Measurements from ENCODE around the gene SPAM1. TPM values are rescaled to one million over a fixed set of nuclear protein-coding genes. Genes with fewer than 3 reads are reported as not detected.

The SPAM1 gene
- total RNA-seq, 4 donors from 2014 or later = 1.1 TPM; not detected in 2

DNA sequence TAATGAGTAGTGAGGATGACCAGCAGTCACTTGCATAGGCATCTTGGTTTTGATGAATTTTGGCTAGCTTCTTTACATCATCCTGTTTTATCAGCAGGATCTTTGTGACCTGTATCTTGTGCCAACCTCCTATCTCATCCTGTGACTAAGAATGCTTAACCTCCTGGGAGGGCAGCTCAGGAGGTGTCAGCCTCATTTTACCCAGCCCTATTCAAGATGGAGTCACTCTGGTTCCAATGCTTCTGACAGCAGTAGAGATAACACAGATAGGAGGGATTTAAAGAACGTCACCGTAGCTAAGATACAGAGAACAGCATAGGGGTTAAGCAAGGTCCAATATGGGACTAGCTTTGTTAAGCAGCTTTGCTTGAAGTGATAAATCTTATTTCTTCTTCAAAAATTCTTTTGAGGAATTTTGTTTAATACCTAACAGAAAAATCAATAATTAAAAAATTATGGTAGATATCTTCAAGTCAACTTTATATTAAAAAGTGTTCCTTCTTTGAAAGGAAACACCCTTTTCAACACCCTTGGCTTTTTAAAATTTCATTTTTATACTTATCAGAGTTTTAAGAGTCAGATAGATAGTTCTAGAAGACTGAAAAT lies 68.0 kb downstream of the SPAM1 start:
- no peak for DNase-seq
- H3K36me3 ChIP-seq = no peaks in the 10 kb centered on the region
- no peaks in the 10 kb centered on the region for H3K4me1 ChIP-seq
- H3K27me3 ChIP-seq = no peaks in the 10 kb centered on the region
- H3K9me3 ChIP-seq = no peaks in the 10 kb centered on the region
- H3K4me3 ChIP-seq = no peak overlapping the region
- no peak overlapping the region for H3K27ac ChIP-seq
- TF ChIP-seq, protein P1, sequence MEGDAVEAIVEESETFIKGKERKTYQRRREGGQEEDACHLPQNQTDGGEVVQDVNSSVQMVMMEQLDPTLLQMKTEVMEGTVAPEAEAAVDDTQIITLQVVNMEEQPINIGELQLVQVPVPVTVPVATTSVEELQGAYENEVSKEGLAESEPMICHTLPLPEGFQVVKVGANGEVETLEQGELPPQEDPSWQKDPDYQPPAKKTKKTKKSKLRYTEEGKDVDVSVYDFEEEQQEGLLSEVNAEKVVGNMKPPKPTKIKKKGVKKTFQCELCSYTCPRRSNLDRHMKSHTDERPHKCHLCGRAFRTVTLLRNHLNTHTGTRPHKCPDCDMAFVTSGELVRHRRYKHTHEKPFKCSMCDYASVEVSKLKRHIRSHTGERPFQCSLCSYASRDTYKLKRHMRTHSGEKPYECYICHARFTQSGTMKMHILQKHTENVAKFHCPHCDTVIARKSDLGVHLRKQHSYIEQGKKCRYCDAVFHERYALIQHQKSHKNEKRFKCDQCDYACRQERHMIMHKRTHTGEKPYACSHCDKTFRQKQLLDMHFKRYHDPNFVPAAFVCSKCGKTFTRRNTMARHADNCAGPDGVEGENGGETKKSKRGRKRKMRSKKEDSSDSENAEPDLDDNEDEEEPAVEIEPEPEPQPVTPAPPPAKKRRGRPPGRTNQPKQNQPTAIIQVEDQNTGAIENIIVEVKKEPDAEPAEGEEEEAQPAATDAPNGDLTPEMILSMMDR (IDR thresholded peaks at IDR 0.05) = no peak
- TF ChIP-seq POLR2A (IDR thresholded peaks at IDR 0.05) = no peak

DNA sequence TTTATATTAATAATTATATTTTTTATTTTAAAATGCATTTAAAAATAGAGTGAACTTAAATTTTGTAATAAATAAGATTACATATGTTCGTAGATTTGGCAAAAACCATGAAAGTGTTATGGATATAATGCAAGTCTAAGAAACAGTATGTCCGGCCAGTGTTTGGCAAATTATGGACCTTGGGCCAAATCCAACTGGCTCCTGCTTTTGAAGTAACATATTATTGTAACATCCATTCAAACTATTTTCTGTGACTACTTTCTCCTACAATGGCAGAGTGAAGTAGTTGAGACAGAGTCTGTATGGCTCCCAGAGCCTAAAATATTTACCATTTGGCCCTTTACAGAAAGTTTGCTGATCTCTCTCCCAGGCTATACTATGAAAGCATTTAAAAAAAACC lies 69.0 kb downstream of the SPAM1 start:
- TF ChIP-seq, protein P1 (IDR thresholded peaks at IDR 0.05) = no peak
- TF ChIP-seq POLR2A (IDR thresholded peaks at IDR 0.05) = no peak
- Histone ChIP-seq H3K4me1 (no peaks in the 10 kb centered on the region), H3K4me3 (no peak overlapping the region), H3K36me3 (no peaks in the 10 kb centered on the region), H3K9me3 (no peaks in the 10 kb centered on the region), H3K27me3 (no peaks in the 10 kb centered on the region), H3K27ac (no peak overlapping the region)
- DNase-seq = no peak

DNA sequence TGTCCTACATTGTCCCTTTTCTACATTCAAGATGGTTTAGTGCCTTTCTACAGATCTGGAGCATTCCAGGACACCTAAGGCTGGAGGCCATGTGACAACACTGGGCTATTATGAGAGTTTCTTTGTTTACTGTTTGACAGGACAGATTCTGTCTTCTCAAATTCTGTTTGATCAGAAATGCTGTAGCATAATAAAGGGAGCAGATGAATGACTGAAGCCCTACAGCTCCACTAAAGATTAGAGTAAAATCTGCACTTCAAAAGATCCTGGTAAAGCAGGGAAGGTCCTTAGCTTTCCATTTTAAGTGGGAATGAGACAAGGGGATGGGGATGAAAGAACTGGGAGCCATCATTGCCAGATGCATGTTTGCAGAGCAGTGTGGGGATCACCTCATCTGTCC lies 69.4 kb downstream of the SPAM1 start:
- H3K9me3 ChIP-seq = no peaks in the 10 kb centered on the region
- no peak for DNase-seq
- no peak overlapping the region for H3K27ac ChIP-seq
- H3K36me3 ChIP-seq = no peaks in the 10 kb centered on the region
- no peaks in the 10 kb centered on the region for H3K27me3 ChIP-seq
- TF ChIP-seq POLR2A (IDR thresholded peaks at IDR 0.05) = no peak
- TF ChIP-seq, protein P1 (IDR thresholded peaks at IDR 0.05) = no peak
- H3K4me1 ChIP-seq = no peaks in the 10 kb centered on the region
- no peak overlapping the region for H3K4me3 ChIP-seq

DNA sequence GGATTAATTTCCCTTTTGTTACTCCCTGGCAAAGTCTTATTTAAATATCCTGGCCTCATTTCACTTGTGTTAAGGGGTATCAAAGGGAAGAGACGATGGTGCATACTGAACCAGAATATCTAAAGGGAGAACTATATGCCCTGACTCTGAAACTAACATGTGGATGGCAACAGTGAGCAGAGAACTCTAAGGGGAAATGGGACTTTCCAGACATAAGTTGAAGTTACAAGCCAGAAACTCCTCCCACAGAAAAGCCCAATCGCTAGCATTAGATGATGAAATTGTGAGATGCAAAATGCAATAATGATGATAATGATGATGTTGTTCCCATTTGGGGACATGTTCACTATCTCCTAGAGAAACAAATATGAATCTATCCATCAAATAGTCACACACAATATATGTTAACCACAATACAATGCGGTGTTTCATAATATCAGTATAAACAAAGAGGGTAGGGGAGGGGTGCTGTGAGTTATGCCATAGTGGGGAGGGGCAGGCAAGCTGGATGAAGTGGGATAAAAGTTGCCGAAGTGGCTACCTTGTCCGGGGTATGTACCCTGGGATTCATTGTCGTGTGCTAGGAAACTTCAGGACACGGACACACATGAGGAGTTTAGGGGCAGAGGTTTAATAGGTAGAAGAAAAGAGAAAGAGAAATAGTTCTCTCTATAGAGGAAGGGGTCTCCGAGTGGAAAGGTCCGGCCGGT lies 70.7 kb downstream of the SPAM1 start:
- DNase-seq = no peak
- no peak overlapping the region for H3K4me3 ChIP-seq
- H3K27ac ChIP-seq = no peak overlapping the region
- H3K27me3 ChIP-seq = no peaks in the 10 kb centered on the region
- TF ChIP-seq POLR2A (IDR thresholded peaks at IDR 0.05) = no peak
- TF ChIP-seq, protein P1 (IDR thresholded peaks at IDR 0.05) = no peak
- H3K36me3 ChIP-seq = no peaks in the 10 kb centered on the region
- no peaks in the 10 kb centered on the region for H3K4me1 ChIP-seq
- no peaks in the 10 kb centered on the region for H3K9me3 ChIP-seq

DNA sequence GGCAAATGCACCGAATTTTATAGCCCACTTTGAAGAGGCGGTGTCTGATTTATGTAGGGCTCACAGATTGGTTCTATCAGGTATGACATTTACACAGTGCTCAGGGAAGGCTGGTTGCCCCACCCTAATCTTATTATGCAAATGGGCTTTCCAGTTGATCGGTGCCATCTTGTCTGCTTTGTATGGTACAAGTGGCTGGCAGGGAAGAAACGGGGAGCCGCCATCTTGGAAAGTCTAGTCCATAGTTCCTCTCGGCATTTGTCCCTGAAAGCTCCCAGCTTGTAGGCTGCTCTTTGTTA lies 71.2 kb downstream of the SPAM1 start:
- no peak for DNase-seq
- Histone ChIP-seq H3K4me1 (no peaks in the 10 kb centered on the region), H3K27ac (no peak overlapping the region), H3K9me3 (no peaks in the 10 kb centered on the region), H3K4me3 (no peak overlapping the region), H3K36me3 (no peaks in the 10 kb centered on the region), H3K27me3 (no peaks in the 10 kb centered on the region)
- no peak for TF ChIP-seq POLR2A (IDR thresholded peaks at IDR 0.05)
- TF ChIP-seq, protein P1 (IDR thresholded peaks at IDR 0.05) = no peak

Data from Peyer's patch (tissue), 4 donors.